Stimulated activated CD4-positive, alpha-beta T cell treated with anti-CD3 and anti-CD28 coated beads, Interleukin-2, amount 100 ng/mL, for 4 hours (primary cell): ENCODE data around the gene ZNF710.
"Not testable (repeated sequence)": the region's sequence is repeated elsewhere in the genome, so short reads cannot be mapped to it uniquely, and the experiment has no call there.

Source experiments
- DNase-seq: peaks from one replicate; pipeline ENCODE4 v3.0.0-alpha.2; 2020; ENCODE audit warnings: low read depth

Gene ZNF710, protein sequence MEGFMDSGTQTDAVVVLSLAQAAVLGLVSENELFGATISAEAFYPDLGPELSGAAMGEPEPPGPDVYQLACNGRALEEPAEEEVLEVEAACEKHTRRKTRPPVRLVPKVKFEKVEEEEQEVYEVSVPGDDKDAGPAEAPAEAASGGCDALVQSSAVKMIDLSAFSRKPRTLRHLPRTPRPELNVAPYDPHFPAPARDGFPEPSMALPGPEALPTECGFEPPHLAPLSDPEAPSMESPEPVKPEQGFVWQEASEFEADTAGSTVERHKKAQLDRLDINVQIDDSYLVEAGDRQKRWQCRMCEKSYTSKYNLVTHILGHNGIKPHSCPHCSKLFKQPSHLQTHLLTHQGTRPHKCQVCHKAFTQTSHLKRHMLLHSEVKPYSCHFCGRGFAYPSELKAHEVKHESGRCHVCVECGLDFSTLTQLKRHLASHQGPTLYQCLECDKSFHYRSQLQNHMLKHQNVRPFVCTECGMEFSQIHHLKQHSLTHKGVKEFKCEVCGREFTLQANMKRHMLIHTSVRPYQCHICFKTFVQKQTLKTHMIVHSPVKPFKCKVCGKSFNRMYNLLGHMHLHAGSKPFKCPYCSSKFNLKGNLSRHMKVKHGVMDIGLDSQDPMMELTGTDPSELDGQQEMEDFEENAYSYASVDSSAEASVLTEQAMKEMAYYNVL

DNA sequence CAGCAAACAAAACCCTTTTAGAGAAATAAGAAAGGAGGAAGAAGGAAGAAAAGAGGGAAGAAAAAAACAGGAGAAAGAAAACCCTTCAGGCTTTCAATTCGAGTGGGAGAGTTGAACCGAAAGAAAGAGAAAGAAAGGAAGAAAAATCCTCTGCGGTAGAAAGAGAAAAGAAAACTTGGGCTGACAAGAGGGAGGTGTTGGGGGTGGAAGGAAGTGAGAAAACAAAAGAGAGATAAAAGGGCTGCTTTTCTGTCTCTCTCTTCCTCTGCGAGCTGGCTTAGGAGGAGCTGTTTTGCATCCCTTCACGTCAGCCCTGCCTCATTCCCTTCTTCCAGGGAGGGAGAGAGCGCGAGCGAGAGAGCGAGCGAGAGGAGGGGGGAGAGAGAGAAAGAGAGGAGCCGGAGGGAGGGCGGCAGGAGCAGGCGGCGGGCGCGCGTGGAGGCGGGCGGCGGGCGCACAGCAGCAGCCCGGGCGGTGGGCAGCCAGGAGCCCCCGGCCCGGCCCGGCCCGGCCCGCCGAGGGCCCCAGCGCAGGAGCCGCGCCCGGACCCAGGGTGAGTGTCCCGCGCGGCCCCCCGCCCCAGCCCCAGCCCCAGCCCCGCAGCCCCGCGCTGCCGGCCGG is at the start of gene ZNF710:
TSS of gene ZNF710 (plus strand) at position 263 of the 621 bp plus-strand sequence. CDS start 65,814 bp downstream, outside the sequence.
- peak; percentile 13 for DNase-seq

DNA sequence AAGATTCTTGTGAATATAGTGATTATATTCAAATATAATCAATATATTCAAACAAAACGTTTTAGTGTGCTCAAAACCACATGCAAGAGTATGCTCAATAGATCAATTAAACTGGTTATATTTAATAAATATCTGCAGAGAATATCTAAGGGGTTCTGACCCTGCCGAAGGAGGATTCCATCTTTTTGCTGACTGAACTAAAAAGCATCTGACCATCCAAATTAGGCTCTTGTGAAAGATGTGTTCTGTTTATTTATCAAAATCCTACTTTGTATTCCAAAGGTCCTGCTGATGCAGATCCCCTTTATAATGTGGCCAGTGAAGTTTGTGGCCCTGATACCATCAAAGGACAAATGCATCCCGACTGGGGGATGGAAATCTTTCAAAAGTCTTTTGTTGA is 46.6 kb upstream of the ZNF710 start:
- DNase-seq: no peak

DNA sequence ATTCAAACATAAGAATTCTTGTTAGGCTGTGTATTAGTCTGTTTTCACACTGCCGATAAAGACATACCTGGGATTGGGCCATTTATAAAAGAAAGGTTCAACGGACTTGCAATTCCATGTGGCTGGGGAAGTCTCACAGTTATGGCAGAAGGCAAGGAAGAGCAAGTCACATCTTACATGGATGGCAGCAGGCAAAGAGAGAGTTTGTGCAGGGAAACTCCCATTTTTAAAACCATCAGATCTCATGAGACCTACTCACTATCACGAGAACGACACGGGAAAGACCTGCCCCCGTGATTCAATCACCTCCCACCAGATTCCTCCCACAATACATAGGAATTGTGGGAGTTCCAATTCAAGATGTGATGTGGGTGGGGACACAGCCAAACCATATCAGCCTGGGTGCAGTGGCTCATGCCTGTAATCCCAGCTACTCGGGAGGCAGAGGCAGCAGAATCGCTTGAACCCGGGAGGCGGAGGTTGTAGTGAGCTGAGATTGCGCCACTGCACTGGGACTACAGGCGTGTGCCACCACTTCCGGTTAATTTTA is 45.6 kb upstream of the ZNF710 start:
- DNase-seq: not testable (repeated sequence)

DNA sequence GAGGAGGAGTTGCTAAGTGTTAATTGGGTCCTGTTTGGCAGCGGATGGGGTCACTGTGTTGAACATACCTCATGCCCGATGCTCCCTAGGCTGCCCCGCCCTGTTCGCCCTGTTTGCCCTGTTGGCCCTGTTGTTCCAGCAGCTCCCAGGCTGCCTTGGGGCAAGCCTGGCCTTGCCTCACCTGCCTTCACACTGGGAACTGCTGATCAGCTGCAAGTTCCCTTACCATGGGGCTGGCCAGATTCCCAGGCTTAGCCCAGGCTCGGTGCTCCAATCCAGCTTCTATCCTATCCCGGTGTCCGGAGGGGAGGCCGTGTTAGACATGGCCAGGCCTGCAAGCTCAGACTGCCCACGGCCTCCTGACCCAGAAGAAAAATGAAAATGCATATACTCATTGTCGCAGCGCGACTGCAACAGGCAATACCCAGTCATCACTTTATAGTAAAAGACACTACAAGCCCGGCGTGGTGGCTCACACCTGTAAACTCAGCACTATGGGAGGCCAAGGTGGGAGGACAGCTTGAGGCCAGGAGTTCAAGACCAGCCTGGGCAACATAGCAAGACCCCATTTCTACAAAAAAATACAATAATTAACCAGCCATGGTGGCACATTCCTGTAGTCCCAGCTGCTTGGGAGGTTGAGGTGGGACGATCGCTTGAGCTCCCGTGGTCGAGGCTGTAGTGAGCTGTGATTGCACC is 42.9 kb upstream of the ZNF710 start:
- DNase-seq: no peak

DNA sequence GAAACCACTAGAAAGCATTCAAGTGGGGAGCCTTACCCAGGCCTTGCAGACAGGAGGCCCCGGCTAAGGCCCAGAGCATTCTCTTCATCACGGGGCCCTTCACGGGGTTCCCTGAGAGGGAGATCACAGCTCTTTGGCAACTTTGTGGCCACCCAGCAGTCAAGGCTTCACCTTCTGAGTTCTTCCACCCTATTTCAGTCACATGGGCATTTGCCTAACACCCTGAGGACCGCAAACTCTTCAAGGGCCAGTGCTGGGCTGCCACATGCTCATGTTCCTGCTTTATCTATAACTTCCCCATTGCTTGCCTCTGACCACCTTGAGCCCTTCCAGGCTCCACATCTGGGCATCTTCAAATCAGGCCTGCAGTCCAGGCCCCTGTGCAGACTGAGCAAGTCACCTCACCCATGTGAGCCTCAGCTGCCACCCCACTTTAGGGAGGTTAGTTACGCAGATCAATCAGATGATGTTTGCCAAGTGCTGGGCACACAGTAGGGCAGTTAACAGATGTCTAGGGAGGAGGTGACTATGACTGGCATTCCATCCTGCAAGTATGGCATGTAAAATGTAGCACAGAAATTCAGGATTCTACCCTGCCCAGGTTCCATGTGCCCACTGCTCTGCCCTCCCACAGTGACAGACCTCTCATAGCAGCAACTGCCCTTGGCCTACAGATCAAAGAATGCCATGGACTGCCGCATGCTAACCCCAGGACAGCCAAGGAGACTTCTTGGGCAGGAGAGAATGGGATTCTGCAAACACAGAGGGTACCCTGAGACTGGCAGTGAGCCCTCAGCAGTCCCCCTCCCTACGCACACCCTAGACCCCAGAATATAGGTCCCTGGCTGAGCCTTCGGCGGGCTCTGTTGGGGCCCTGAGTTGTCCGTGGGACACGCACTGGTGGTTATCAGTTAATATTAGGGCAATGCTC is 37.6 kb upstream of the ZNF710 start:
- no peak for DNase-seq

DNA sequence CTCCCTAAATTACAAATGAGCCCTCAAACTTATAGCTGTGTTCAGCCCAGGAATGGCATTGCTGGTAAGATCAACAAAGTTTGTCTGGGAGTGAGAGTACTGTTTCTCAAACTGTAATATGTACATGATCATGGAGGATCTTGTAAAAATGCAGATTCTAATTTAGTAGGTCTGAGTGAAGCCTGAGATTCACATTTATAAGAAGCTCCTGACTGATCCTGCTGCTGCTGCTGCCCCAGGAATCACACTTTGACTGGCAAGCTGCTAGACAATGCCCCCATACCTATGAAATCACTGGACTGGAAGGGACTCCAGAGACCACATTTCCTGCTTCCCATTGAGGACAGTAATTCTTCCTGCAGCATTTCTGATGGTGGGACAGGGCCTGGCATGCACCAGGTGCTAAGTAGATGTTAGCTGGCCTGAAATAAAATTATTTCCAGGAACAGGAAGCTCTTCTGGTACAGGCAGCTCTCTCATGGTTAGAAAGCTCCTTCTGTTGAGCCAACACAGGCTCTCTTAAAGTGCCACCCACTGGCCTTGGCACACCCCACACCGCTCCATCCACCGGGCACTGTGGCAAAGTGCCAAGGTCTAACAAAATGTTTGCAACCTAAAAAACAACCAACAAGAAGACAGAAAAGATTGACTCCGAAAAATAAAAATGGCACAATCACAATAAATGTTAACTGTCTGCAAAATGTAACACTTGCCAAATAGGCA is 36.7 kb upstream of the ZNF710 start:
- DNase-seq: no peak

DNA sequence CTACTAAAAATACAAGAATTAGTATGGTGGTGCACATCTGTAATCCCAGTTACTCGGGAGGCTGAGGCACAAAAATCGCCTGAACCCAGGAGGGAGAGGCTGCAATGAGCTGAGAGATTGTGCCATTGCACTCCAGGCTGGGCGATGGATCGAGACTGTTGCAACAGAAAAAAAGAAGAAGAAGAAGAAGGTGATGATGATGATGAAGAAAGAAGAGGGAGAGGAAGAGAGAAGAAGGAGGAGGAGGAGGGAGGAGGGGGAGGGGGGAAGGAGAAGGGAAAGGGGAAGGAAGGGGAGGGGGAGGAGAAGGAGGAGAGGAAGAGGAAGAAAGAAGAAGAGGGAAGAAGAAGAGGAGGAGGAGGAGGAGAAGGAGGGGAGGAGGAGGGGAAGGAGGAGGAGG is 33.2 kb upstream of the ZNF710 start:
- no peak for DNase-seq

DNA sequence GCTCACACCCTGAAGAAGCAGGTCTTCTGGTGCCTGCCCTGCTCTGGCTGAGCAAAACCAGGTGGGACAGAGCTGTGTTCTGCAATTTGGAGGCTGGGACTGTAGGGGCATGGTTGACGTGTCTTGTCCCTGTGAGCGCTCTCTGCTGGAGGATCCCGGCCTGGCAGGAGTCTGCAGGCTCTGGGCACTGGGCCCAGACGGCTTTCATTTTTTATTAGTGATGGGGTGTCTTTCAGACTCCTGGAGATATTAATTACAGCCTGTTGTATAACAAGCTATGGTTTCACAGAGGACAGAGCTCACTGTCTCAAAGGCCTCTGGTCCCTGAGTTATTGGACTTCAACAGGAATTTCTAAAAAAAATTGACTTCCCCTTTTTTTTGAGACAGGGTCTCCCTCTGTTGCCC is 29.5 kb upstream of the ZNF710 start:
- DNase-seq: peak; percentile 9

DNA sequence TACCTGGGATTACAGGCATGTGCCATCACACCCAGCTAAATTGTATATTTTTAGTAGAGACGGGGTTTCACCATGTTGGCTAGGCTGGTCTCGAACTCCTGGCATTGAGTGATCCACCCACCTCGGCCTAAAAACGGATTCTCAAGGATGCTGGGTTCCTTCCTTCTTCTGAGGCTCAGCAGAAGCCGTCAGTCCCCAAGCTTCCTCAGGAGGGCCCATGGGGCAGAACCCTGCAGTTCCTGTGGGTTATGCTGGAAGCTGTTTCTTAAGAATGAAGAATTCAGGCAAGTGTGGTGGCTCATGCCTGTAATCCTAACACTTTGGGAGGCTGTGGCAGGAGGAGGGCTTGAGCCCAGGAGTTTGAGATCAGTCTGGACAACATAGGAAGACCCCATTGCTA is 29.0 kb upstream of the ZNF710 start:
- DNase-seq: no peak

DNA sequence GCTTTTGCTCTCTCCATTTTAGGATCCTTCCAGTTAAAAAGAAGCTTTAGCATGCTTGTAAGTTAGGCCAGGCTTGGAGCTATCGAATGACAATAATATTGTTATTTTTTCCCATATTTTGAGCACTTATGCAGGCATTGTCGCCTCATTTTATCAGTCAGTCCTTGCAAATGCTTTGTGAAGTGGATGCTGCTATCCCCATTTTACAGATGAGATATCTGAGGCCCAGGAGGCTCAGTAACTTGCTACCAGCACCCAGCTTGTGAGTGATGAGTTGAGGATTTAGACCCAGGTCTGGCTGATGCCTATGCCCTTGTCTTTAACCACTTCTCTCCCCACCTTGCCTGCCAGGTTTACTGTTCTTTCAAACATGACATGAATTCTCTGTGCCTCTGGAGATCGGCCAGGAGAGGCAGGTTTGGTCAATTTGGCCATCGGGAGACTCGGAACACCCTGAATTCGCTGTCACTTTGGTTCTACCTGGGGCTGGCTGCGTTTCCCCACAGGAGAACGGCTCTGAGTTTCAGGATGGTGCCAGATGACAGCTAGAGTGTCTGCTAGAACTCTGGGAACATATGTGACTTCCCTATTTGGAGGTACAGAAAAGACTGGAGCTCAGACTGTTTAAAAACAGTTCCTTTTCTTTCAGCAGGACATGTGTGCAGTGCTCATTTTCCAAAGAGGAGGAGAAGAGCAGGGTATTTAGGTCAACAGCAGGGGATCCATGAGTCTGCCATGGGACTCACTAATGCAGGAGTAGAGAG is 25.5 kb upstream of the ZNF710 start:
- DNase-seq: no peak

DNA sequence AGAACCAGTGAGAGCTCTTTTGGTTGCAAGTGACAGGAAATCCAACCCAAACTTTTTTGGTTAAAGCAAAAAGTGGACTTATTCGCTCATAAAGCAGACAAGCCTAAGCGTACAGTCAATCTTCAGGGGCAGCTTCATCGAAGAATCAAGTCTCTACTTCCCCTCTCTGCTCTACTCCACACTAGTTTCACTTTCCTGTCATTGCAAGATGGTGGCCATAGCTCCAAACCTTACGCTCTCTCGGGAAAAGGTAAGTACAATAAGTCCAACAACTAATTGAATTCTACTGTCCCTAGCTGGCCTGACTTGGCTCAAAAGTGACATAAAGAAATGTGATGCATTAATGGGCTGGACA is 24.9 kb upstream of the ZNF710 start:
- no peak for DNase-seq

DNA sequence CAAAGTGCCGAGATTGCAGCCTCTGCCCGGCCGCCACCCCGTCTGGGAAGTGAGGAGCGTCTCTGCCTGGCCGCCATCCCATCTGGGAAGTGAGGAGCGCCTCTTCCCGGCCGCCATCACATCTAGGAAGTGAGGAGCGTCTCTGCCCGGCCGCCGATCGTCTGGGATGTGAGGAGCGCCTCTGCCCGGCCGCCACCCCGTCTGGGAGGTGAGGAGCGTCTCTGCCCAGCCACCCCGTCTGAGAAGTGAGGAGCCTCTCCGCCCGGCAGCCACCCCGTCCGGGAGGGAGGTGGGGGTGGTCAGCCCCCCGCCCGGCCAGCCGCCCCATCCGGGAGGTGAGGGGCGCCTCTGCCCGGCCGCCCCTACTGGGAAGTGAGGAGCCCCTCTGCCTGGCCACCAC is 23.3 kb upstream of the ZNF710 start:
- DNase-seq: not testable (repeated sequence)

DNA sequence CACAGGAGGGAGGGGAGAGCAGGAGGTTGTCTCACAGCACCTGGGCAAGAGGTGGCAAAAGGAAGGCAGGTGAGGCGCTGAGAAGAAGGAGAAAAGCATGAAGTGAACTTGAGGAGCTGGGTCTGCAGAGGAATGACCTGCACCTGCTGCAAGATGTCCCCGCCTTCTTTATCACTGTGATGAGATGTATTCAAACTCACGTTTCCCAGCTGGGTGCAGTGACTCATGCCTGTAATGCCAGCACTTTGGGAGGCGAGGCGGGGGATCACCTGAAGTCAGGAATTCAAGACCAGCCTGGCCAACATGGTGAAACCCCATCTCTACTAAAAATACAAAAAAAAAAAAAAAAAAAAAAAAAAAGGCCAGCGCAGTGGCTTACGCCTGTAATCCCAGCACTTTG is 22.2 kb upstream of the ZNF710 start:
- no peak for DNase-seq

DNA sequence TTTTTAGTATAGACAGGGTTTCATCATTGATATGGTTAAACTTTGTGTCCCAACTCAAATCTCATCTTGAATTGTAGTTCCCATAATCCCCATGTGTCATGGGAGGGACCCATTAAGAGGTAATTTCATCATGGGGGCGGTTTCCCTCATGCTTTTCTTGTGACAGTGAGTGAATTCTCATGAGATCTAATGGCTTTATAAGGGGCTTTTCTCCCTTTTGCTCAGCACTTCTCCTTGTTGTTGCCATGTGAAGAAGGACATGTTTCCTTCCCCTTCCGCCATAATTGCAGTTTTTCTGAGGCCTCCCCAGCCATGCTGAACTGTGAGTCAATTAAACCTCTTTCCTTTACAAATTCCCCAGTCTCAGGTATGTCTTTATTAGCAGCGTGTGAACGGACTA is 20.2 kb upstream of the ZNF710 start:
- no peak for DNase-seq

DNA sequence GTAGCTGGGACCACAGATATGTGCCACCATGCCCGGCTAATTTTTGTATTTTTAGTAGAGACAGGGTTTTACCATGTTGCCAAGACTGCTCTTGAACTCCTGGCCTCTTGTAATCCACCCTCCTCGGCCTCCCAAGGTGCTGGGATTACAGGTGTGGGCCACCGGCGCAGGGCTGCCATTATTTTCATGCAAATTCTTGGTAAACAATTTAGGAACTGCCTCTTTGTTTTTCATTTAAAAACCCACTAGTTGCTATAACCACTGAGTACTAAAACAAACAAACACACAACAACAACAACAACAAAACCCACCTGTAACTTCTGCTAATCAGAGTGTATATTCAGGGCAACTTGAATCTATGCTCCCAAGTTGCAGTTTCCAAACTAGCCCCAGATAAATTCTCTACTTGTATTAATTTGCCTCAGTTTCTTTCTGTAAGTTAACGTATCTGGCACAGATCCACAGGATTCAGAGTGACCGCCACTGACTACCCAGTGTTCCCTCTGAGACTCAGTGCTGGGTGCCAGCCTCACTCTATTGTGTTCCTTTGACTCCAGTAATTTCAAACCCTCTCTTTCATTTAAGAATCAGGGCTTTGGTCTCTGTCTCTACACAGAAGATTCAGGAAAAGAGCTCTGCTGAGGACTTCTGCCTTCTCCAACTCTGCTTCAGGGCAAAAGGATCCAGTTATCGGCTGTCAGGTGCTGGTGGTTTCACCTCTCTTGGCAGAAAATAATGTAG is 18.6 kb upstream of the ZNF710 start:
- DNase-seq: no peak

DNA sequence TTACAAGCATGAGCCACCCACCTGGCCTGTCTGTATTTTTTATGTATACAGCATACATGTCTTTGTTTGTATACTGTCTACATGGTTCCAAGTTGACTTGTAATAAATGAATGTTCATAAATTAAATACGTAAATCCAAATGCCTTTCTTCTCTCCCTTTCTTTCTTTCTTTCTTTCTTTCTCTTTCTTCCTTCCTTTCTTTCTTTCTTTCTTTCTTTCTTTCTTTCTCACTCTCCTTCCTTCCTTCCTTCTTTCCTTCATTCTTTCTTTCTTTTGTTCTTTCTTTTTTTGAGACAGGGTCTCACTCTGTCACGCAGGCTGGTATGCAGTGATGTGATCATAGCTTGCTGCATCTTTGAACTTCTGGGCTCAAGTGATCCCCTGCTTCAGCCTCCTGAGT is 17.1 kb upstream of the ZNF710 start:
- no peak for DNase-seq

DNA sequence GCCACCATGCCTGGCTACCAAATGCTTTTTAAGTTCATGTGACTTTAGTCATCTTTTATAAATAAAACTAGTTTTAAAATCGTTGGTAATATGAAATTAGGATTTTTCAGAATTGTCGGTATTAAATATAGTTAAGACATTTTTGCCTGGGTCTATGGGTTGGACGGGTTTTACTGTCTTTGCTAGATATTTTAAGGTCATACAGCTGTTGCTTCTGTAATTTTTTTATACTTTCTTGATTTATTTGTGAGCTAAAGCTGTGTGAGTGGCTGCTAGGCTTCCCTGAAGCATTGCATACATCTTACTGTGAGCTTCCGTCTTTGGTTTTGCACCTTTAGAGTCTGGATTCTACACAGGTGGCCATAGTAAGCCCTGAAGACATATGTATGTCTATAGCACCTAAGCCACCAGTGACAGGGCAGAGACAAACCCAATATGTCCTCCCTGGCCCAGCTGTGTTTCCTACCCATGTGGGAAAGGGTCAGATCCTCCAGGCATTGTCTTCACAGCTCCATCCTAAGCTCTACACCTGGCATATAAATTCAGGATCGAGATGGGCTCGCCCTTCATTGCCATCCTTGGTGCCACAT is 16.6 kb upstream of the ZNF710 start:
- no peak for DNase-seq

DNA sequence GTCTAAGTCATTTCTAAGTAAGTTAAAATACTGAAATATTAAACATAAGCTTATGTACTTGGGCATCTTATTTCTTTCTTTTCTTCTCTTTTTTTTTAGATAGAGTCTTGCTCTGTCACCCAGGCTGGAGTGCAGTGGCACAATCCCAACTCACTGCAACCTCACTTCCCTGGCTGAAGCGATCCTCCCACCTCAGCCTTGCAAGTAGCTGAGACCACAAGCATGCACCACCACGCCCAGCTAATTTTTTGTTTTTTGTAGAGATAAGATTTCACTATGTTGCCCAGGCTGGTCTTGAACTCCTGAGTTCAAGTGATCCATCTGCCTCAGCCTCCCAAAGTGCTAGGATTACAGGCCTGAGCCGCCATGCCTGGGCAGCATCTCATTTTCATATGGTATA is 16.0 kb upstream of the ZNF710 start:
- DNase-seq: no peak

DNA sequence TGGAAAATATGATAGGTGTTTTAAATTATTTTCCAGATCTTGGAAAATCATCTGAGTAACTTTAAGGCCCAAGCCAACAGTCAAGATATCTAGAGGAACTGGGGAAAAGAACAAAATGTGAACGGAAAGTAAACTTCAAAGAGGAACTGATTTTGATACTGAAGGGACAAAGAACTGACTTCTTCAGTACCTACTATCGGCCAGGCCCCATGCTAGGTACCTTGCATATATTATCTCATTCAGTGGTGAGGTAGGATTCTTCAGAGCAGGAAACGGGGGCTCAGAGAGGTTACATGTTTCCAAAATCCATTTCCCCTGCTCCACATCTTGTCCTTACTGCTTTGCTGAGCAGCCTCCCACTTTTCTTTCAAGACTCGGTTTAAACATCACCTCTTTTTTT is 9.8 kb upstream of the ZNF710 start:
- no peak for DNase-seq
